Heart left ventricle (tissue), 13 donors: ENCODE measurements around the gene TCF4.

Experiments
- CTCF ChIP-seq, 12 donors: fragments of 200-600 bp; sonication (generic) in 4 of 12; IDR thresholded peaks; one replicate each; pipeline versions ENCODE4 v1.5.0 to v1.8.0; 2018 to 2022; ENCODE audit warnings: antibody characterized with exemption in 12 of 12, mild to moderate bottlenecking in 5 of 12
- POLR2A ChIP-seq, 2 donors: fragments of 450-650 bp; IDR thresholded peaks; one replicate each; pipeline ENCODE4 v1.6.1; 2017; ENCODE audit warnings: antibody characterized with exemption in 2 of 2, mild to moderate bottlenecking in 2 of 2, moderate library complexity in 2 of 2
- donor health status: ischemic (EF 13 %, LVEDD 7.1; RV severe dilation, severe dysfunction).
- donor health status: DM: no; HTN: yes; CAD: no.
- donor health status: DM: no; HTN: no; CAD: no.
- donor health status: ischemic (EF 25% LVEDD 6.9; RV normal size, moderate dysfunction).
- donor health status: ischemic (EF 25% LVEDD 5.7; RV mildly dilated, moderate dysfunction).
- donor health status: ischemic (EF 35%, LVEDD 5.7; RV mildly dilated, moderate dysfunction).
- donor health status: nonischemic (EF 11% LVEDD 7.7; RV severe dilation, severe dysfunction).
- donor health status: DM: yes; HTN: yes; CAD: no.
- donor health status: PGD.
- donor health status: ischemic (EF 29% LVEDD 5.4; RV normal size, mild dysfunction).
- donor health status: nonischemic (EF 23%, LVEDD 6.1; RV moderate dilation, normal function).

GRCh38 chr18:55414475-55414874, 173.5 kb downstream of the TCF4 start:
- TF ChIP-seq CTCF (IDR thresholded peaks at IDR 0.05) (no peak), POLR2A (IDR thresholded peaks at IDR 0.05) (no peak)
